Kidney glomerular epithelial cell (primary cell): ENCODE results near the gene INPP4A.
A peak's percentile ranks its signal among the peaks of the same experiment; 100 is the strongest.

Experiments used
- DNase-seq: peaks from one replicate; lab custom pipeline; 2025; lab: John Stamatoyannopoulos, UW

INPP4A gene

DNA sequence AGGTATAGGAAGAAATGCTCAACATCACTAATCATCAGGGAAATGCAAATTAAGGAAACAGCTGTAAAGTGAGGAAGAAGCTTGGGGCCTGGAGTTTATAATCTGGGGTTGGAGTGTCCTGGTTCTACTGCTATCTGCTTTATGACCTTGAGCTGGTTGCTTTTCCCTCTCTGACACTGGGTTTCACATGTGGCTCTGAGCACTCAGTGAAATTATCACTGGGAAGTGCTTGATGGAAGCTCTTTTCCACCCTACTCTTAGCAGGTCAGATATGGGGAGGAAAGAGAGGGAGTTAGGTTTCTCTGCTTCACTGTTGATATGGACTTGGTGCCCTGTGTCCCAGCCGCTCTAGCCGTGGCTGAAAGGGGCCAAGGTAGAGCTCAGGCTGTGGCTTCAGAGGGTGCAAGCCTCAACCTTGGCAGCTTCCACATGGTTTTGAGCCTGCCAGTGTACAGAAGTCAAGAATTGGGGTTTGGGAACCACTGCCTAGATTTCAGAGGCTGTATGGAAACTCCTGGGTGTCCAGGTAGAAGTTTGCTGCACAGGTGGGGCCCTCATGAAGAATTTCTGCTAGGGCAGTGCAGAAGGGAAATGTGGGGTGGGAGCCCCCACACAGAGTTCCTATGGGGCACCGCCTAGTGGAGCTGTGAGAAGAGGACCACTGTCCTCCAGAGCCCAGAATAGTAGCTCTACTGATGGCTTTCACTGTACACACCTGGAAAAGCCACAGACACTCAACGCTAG is 52.3 kb downstream of the INPP4A start:
- no peak for DNase-seq

DNA sequence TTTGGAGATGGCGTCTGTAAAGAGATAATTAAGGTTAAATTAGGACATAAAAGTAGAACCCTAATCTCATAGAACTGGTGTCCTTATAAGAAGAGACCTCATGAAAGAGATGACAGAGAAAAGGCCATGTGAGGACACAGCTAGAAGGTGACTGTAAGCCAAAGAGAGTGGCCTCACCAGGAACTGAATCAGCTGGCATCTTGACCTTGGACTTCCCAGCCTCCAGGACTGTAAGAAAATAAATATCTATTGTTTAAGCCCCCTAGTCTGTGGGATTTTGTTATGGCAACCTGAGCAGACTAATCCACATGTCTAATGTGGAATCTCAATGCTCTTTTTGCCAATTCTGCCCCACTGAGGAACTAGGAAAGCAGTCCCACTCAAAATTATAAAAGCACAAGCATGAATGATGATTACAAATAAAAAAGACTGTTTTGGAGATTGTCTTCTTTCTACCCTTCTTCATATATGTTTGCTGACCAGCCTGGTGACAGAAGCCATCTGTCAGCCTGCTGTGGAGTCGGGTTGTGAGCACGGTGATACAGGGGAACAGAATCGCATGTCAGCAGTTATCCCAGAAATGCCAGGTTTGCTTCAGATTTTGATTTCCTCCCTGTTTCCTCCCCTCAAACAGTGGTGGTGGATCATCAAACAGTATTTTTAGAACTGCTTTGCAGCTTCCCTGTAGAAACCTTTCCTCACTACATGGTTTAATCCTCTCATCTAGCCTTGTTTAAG is 54.2 kb downstream of the INPP4A start:
- no peak for DNase-seq

DNA sequence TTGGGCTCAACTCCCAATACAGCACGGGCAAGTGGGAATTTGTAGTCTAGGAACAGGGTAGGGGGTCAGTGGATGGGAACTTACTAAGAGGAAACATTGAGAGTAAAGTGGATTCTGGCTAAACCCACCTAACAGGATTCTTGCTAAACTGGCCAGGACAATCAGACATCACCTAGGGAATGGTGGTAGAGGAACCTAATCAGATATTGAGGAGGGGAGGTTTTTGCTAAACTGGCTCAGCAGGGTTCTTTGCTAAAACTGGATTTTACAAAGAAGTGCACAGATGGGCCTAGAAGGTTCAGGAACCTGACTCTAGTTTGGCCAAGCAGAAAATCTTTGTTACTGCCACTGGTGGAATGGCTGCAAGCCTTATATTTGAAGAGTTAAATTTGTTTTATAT is 55.9 kb downstream of the INPP4A start:
- DNase-seq: no peak

DNA sequence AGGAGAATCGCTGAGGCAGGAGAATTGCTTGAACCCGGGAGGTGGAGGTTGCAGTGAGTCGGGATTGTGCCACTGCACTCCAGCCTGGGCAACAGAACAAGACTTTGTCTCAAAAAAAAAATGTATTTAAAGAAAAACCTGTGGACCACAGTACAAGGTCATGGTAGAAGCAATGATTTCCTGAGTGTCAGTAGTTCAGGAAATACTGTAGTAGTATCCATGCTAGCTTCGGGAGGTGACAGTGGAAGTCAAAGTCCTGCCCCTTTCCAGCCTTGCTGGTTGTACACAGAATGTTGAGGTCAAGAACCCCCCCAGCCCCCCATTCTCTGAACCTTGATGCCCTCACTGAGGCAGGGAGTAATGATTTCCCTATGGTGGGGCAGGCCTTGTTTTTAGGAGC is 56.6 kb downstream of the INPP4A start:
- DNase-seq: no peak

DNA sequence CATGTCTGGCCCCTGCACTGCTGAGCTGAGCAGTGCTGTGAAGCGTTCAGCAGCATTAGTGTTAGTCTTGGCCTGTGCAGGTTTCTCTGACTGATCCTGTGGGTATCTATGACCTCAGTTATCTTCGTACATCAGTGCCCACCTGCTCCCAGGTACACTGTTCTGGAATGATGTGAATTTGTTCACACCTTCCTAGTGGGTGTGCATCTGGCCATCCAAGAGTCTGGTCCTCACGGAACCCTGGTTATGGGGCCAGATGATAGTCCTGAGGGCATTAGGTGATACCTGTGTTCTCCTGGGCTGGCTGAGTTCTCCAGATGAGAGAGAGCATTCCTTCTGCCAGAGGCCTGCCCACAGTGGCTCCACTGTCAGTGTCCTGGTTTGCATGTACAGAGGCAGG is 57.2 kb downstream of the INPP4A start:
- no peak for DNase-seq

DNA sequence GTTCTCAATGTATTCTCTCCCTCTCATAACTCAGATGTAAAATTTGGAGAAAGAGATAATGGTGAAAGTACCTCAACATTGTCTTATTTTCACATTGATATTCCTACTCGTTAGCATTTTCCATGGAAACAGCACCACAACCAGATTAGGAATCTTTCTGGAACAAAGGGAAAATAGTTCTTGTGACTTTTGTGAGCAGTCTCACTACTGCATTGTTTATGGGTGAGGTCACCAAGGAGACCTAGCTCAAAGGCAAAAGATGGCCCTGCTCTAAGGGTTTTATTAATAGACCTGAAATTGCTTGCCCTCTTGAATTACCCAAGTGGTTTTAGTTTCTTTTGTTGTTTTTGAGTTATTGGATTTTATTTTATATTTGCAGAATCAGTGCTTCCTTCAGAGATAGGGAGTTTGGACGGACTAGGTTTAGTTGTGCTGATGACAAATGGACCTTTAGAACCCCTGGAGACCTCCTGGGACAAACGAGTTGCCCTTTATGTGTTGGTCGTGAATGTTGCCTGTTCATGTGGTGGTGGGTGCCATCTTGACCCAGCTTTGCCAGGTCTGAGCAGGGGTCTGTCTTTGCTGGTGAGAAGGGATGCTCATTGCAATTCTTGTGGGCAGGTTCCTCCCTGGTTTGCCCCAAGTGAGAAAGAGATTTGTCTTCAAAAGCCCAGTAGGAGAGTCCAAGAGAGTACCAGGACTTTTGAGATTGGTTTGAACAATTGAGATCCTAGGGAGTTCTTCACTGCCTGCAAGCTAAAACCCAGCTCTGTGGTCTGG is 58.1 kb downstream of the INPP4A start:
- peak; percentile 41 for DNase-seq

DNA sequence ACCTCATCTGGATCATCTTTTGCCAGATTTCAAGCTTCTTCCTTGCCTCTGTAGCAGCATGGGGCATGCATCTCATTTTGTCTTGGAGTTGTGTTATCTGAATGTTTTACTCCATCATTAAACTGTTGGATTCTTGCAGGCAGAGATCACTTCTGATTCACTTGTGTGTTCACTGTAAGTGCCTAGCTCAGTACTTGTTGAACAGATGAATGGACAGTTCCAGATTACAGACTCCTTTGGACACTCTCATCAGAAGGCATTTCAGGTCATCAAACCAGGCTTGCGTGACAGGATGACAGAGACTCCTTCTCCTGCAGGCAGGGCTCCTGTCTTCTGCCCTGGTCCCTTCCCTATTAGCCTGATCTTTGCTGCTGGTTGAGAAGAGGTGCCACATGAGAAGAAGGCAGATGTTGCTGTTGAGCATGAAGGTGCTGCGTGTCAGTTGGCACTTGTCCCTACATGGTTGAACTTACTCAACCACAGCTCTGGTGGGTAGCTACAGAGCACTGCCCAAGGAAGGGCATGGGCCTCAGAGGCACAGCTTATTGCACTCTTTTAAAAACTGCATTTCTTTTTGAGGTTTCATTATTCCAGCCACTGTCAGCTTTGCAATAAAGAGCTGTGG is 58.9 kb downstream of the INPP4A start:
- DNase-seq: no peak

DNA sequence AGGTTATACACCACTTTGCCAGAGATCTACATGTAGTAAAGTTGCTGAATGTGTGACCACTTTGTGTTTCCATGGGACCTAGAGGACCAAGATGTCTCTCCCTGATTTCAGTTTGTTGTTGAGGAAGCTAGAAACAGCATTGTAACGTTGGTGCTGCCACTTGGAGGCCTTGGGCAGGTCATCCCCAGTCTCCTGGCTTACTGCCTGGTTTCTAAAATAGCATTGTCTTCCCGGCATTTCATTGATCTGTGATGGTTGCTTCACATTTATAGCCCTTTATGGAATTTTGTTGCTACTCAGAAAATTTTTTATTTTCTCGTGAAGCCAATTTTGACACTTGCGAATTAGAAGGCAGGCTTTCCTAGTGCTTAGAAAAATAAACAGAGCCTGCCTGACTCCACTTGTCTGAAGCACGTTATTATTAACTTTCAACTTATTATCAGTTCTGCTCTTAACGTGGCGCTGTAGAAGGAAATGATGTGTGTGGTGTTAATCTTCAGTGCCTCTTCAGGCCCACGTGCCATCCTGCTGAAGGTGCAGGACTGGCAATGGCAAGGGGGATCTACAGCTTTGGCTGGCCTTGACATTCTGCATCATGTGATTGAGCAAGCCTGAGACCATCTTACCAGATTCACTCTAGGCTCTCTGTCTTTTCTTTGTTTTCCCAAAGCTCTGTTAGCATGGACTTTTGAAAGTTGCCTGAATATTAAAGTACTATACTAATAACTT is 59.9 kb downstream of the INPP4A start:
- no peak for DNase-seq

DNA sequence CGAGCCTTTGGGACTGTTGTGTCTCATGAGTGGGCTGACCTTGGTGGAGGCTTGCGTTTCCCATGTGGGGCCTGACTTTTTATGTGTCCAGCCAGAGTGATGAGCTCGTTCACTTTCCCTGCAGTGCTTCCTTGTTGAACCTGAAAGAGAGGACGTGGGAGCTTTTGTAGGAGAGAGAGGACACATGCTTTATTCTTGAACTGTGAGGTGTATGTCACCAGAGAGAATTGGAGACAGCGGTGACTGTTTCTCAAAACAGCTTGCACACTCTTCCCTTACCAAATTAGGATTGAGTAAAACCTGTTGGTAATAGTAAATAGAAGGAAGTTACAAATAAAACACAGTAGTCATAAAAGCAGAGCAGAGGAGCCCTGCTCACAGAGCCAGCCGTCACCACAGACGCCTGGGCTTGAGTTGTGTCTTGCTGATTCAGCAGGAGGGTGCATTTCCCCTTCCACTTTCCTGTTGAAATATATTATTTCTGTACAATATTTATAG is 60.7 kb downstream of the INPP4A start:
- no peak for DNase-seq

DNA sequence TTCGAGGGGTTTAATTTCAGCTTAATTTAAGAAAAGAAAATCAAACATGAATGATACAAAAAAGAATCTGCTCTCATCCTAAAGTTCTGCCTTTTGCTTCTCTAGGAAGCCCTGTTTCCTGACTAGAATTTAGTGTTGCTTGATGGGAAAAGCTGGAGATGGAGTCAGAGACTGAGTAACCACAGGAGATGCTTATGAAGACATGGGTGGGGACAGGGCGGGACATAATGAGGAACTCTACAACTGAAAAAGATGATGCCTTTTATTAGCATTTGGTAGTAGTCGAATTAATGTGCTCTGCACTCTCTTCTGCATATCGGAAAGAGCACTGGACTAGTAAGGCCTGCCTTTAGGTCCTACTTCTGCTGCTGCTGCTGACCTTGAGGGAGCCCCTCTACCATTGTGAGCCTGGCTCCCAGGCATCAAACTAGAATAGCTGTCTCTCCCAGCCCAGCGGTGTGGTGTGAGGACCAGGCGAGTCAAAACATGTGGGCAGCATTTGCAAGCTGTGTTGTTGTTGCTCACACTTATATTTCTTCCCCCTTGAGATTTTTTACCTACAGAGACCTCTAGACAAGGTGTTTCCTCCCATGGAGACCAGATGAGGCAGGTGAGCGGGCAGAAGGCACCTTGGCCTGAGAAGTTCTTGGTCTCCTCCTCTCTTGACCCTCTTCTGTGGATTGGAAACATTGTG is 61.5 kb downstream of the INPP4A start:
- no peak for DNase-seq

DNA sequence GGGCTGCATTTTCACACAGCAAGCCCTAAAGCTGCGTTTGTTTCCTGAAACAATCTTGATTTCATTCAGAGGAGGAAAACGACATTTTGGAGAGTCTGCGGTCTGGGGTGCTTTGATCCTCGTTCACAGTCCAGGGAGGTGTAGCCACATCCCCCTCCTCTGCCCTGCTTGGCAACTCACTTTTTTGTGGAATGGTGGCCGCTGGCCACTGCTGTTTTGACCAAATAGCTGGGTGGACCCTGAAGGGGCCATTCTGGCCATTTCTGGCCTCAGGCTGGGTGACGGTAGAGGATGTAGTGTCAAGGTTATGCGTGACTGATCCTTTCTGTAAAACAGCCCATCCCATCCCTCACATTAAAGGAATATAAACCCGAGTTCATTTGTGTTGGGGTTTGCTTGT is 62.2 kb downstream of the INPP4A start:
- DNase-seq: no peak

DNA sequence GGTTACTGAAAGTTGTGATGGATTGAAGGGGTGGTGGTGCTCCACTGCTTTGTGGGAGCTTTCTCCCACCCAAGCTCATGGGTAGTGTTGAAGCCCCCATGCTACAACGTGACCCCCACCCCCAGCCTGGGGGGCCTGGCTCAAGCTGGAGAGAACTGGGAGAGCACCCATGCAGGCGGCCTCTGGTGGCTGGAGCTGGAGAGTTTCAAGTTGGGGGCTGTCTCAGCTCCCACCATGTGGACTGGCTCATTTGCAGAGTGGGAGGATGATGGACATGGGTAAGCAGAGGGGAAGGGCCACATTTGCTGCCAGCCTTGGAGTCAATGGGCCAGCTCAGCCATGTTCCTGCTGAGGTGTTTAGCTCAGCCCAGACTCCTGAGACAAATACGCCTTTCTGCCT is 62.8 kb downstream of the INPP4A start:
- DNase-seq: no peak

DNA sequence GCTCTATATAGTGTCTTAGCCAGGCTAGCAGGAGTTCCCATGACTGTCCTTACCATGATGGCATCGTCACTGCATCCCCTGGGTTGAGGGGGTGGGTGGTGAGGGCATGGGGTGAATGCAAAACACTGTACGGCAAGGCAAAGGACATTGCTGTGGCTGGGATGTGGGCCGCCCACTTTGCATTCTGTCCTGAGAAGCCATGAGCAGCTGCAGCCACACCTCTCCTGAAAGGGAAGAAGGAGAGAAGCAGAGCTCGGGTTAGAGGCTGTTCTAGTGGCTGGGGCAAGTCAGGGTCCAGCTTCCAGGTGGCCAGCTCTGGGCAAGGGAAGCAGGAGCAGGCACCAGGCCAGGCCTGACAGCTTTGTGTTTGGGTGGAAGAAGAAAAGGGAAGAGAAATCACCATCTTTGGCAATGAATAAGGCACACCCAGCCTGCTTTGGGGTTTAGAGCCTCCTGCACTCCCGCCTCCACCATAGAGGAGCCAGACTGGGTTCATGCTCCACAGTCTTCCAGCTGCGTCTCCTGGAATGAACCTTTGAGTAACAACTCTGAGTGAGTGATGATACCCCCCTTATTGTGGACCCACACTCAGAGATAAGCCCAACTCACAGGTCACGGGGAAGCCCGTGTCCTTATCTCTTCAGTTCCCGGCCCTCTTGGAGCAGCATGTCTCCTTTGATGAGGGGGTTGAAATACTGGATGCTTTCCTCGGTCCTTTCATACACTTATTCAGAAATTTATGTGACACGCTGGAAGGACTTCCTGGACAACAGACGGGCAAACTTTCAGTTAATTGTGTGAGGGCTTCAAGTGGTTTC is 63.4 kb downstream of the INPP4A start:
- DNase-seq: no peak

DNA sequence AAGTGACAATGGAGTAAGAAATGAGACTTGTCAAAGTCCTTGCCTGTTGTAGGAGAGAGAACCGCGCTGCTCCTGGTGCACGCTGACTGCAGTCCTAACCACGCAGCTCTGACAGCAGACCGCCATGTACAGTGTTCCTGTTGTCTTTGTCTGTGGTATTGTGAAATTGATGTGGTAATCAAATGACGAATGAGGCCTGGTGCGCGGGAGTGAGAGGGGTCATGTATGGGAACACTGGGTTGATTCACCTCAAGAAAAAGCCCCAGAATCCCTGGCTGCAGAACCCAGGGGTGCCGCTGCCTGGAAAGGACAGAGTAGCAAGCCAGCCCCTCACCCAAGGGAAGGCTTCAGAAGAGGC is 64.0 kb downstream of the INPP4A start:
- no peak for DNase-seq

DNA sequence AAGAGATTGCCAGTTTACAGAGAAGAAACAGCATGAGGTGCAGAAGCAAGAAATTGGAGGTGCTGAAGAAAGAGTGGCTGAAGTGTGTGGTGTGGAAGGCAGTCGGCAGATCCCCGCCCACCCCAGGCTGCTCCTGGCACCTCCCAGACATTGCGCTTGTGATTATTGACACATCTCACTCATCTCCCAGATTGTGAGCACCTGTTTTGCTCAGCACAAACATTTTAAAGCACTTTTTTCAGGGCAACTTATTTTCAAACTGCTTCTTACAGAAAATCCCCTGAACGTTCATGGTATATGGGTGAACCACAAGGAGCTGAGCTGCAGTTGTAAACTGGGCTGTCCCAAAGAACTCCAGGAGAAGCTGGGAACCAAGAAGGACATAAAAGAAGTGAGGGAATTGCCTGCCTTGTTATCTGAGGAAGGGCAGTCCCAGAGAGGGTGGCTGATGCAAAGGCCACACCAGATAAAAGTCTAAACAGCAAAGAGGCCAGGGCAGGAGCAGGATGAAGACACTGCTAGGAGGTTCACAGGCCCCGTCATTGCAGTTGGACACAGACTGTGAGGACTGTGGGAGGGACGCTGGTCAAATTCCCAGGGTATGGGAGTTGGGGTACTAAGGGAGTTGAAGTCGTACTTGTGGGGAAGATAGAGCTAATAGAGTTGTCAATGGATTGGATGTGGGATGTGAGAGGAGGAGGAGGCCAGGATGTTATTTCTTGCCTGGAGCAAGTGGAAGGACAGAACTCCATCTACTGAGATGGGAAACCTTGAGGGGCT is 65.1 kb downstream of the INPP4A start:
- no peak for DNase-seq

DNA sequence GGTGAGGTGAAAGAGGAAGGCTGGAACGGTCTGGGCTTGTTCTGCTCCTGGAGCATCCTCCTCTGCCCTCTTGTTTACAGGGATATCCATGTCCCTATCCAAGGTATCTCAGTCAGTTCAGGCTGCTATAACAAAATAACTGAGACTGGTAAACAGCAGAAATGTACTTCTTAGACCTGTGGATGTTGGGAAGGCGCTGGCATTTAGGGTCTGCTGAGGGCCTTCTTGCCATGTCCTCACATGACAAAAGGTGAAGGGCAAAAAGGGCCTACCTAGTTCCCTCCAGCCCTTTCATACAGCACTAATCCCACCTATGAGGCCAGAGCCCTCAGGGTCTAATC is 65.6 kb downstream of the INPP4A start:
- DNase-seq: no peak

DNA sequence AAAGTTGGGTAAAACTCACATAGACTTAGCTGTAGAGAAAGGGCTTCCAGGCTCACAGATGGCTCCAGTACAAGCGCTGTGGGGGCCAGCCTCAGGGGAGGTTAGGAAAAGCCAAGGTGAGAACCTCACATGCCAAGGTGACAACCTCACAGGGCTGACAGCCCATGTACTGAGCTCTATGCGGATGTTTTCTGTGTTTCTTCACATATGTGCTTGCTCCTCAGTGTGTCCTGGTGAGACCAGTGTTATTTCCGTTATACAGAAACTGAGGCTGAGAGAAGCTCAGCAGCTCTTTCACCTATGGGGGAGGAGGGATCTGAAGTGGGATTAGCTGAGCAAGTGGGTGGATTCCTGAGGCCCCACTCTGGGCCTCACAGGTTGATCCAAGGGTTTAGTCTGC is 67.3 kb downstream of the INPP4A start:
- DNase-seq: no peak

DNA sequence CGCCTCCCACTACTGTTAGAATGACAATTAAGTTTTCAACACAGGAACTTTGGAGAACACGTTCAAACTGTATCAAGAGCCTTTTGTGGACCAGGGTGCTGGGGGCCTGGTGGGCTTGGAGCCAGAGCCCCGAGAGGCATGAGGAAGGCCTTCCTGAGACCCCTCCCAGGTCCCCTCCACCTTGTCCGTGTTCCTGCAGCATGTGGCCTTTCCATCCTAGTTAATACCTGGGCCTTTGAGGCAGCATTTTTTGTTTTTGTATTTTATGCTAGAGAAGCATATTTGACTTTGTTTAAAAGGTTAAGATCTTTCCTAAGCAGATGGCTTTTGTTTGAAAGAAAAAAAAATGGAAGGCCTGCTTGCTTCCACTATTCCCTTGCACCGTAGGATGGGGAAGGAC is 68.0 kb downstream of the INPP4A start:
- no peak for DNase-seq

DNA sequence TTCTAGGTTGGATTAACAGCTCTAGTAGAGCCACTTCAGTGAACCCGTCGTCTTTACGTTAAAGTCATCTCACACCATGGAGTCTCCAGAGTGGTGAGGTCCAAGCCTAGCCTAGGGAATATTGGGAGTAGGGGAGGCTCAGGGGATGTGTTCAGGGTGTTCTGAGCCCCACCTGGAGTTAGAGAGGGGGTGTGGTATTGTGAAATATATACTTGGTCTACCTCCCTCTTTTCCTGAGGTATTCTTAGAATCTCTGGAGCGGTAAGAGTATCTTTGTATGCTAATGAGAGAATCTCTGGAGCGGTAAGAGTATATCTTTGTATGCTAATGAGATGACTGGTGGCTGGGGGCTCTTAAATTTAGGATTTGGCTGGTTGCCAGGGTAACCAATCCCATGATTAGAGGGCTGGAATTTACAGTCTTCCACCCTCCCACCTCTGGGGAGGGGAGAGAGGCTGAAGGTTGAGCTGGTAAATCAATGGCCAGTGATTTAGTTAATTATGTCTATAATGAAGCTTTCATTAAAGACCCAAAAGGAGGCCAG is 69.5 kb downstream of the INPP4A start:
- peak; percentile 2 for DNase-seq
